Fibroblast of upper back skin (primary cell): ENCODE results near the gene NALCN.
"Not testable (repeated sequence)": the region's sequence is repeated elsewhere in the genome, so short reads cannot be mapped to it uniquely, and the experiment has no call there.

Experiments
- DNase-seq: peaks from one replicate; pipeline ENCODE4 v3.0.0-alpha.2; 2013

NALCN gene

GRCh38 chr13:101331731-101332130 lies 84.6 kb downstream of the NALCN start:
- DNase-seq, result no peak

GRCh38 chr13:101327871-101328270 lies 88.4 kb downstream of the NALCN start:
- no peak for DNase-seq

GRCh38 chr13:101326710-101327109 lies 89.6 kb downstream of the NALCN start:
- no peak for DNase-seq

GRCh38 chr13:101325423-101325822 lies 90.9 kb downstream of the NALCN start:
- DNase-seq, result no peak

- no peak for DNase-seq
Observed at GRCh38 chr13:101323601-101324000, 92.7 kb downstream of the NALCN start.

- no peak for DNase-seq
Observed at GRCh38 chr13:101317986-101318523, 98.3 kb downstream of the NALCN start.

- DNase-seq, result not testable (repeated sequence)
Observed at GRCh38 chr13:101313479-101313878, 102.8 kb downstream of the NALCN start.

GRCh38 chr13:101309014-101309619 lies 107.2 kb downstream of the NALCN start:
- DNase-seq, result peak; percentile 98

GRCh38 chr13:101308247-101309013 lies 107.9 kb downstream of the NALCN start:
- peak; percentile 20 for DNase-seq

GRCh38 chr13:101307181-101307701 lies 109.1 kb downstream of the NALCN start:
- DNase-seq, result peak; percentile 98

GRCh38 chr13:101306773-101307172 lies 109.5 kb downstream of the NALCN start:
- DNase-seq, result no peak

GRCh38 chr13:101305981-101306411 lies 110.3 kb downstream of the NALCN start:
- DNase-seq, result no peak

GRCh38 chr13:101303521-101303920 lies 112.8 kb downstream of the NALCN start:
- DNase-seq, result no peak

- no peak for DNase-seq
Observed at GRCh38 chr13:101301053-101301452, 115.3 kb downstream of the NALCN start.

GRCh38 chr13:101300531-101300930 lies 115.8 kb downstream of the NALCN start:
- no peak for DNase-seq

GRCh38 chr13:101298517-101298916 lies 117.8 kb downstream of the NALCN start:
- no peak for DNase-seq

- no peak for DNase-seq
Observed at GRCh38 chr13:101297794-101298193, 118.5 kb downstream of the NALCN start.

- DNase-seq, result peak; percentile 58
Observed at GRCh38 chr13:101292711-101293110, 123.6 kb downstream of the NALCN start.

- peak; percentile 62 for DNase-seq
Observed at GRCh38 chr13:101291646-101292515, 124.4 kb downstream of the NALCN start.

GRCh38 chr13:101291206-101291605 lies 125.1 kb downstream of the NALCN start:
- DNase-seq, result peak; percentile 89

- peak; percentile 73 for DNase-seq
Observed at GRCh38 chr13:101289764-101290163, 126.5 kb downstream of the NALCN start.

GRCh38 chr13:101283782-101284181 lies 132.5 kb downstream of the NALCN start:
- no peak for DNase-seq

GRCh38 chr13:101272886-101273285 lies 143.4 kb downstream of the NALCN start:
- DNase-seq, result no peak
